Measurements from ENCODE around the gene CALD1. TPM values are rescaled to one million over a fixed set of nuclear protein-coding genes. Genes with fewer than 3 reads are reported as not detected.

The CALD1 gene
- total RNA-seq, 1 experiment from 2014 or later = 22.1 TPM

GRCh38 chr7:134813663-134814396 is 34.4 kb downstream of the CALD1 start:
- no peaks in the 10 kb centered on the region for H3K27me3 ChIP-seq (ENCODE audit: low read length)
- no TSS peak for BruUV-seq (replicated peaks)
- ATAC-seq = no peak
- H3K9me2 ChIP-seq (replicated peaks; ENCODE audit: low read length) = no peaks in the 10 kb centered on the region
- H2AFZ ChIP-seq (ENCODE audit: low read length) = no peak overlapping the region
- no peak overlapping the region for H3K9ac ChIP-seq (ENCODE audit: low read length)
- no peaks in the 10 kb centered on the region for H3F3A ChIP-seq (ENCODE audit: low read length, unreplicated experiment)
- H3K4me2 ChIP-seq (ENCODE audit: low read length) = no peak overlapping the region
- no peak overlapping the region for H3K4me3 ChIP-seq (ENCODE audit: low read length)
- TF ChIP-seq EZH2phosphoT487 (IDR thresholded peaks at IDR 0.05; ENCODE audit: borderline replicate concordance, low read length) (no peak), EZH2 (IDR thresholded peaks at IDR 0.05; ENCODE audit: low read length, unreplicated experiment) (no peak), CTCF (conservative IDR thresholded peaks at IDR 0.05; ENCODE audit: low read depth, low read length) (no peak)
- H3K27ac ChIP-seq (ENCODE audit: low read length) = no peak overlapping the region
- H3K79me2 ChIP-seq (ENCODE audit: low read length) = no peaks in the 10 kb centered on the region
- no peaks in the 10 kb centered on the region for H4K20me1 ChIP-seq (ENCODE audit: low read length)
- H3K4me1 ChIP-seq (ENCODE audit: insufficient read depth, low read length) = no peaks in the 10 kb centered on the region
- no peak for DNase-seq
- ChIA-PET CTCF (no interaction called here), POLR2A (ENCODE audit: unreplicated experiment) (interaction anchor here (0.6 kb wide), 1 partner anchor 19 kb away, joined by 3 read pairs; no protein-coding TSS in a partner anchor)
- no peaks in the 10 kb centered on the region for H3K36me3 ChIP-seq (ENCODE audit: low read depth, low read length)
- intact Hi-C loops (cut with micrococcal nuclease) = no loop called here
- no peaks in the 10 kb centered on the region for H3K9me3 ChIP-seq (ENCODE audit: low read length)

- no peak for TF ChIP-seq CTCF (conservative IDR thresholded peaks at IDR 0.05; ENCODE audit: low read depth, low read length)
- no peak for TF ChIP-seq EZH2 (IDR thresholded peaks at IDR 0.05; ENCODE audit: low read length, unreplicated experiment)
- TF ChIP-seq EZH2phosphoT487 (IDR thresholded peaks at IDR 0.05; ENCODE audit: borderline replicate concordance, low read length) = no peak
- H3K9ac ChIP-seq (ENCODE audit: low read length) = no peak overlapping the region
- no peaks in the 10 kb centered on the region for H3K9me3 ChIP-seq (ENCODE audit: low read length)
- H3K27me3 ChIP-seq (ENCODE audit: low read length) = no peaks in the 10 kb centered on the region
- no peak overlapping the region for H3K27ac ChIP-seq (ENCODE audit: low read length)
- H3K4me3 ChIP-seq (ENCODE audit: low read length) = no peak overlapping the region
- H4K20me1 ChIP-seq (ENCODE audit: low read length) = no peaks in the 10 kb centered on the region
- ChIA-PET CTCF (no interaction called here), POLR2A (ENCODE audit: unreplicated experiment) (interaction anchor here (0.7 kb wide), 1 partner anchor 67 kb away, joined by 3 read pairs; no protein-coding TSS in a partner anchor)
- H3K4me1 ChIP-seq (ENCODE audit: insufficient read depth, low read length) = no peaks in the 10 kb centered on the region
- H3K36me3 ChIP-seq (ENCODE audit: low read depth, low read length) = no peaks in the 10 kb centered on the region
- H2AFZ ChIP-seq (ENCODE audit: low read length) = no peak overlapping the region
- no peaks in the 10 kb centered on the region for H3K9me2 ChIP-seq (replicated peaks; ENCODE audit: low read length)
- H3K79me2 ChIP-seq (ENCODE audit: low read length) = no peaks in the 10 kb centered on the region
- H3K4me2 ChIP-seq (ENCODE audit: low read length) = no peak overlapping the region
- no peak for ATAC-seq
- no peaks in the 10 kb centered on the region for H3F3A ChIP-seq (ENCODE audit: low read length, unreplicated experiment)
- BruUV-seq (replicated peaks) = no TSS peak
- intact Hi-C loops (cut with micrococcal nuclease) = no loop called here
- DNase-seq = no peak
Measured at GRCh38 chr7:134814730-134815364, 35.4 kb downstream of the CALD1 start.

Measured in PC-3 (cell line).